GM21717 (cell line): ENCODE measurements around the gene KCNJ15.

Experiments used
- ATAC-seq: cut with Tn5 transposase; IDR thresholded peaks from one replicate; pipeline ENCODE4 v1.9.1; 2021; ENCODE audit warnings: mild to moderate bottlenecking, moderate library complexity; ENCODE audit not compliant: unreplicated experiment

Gene KCNJ15

DNA sequence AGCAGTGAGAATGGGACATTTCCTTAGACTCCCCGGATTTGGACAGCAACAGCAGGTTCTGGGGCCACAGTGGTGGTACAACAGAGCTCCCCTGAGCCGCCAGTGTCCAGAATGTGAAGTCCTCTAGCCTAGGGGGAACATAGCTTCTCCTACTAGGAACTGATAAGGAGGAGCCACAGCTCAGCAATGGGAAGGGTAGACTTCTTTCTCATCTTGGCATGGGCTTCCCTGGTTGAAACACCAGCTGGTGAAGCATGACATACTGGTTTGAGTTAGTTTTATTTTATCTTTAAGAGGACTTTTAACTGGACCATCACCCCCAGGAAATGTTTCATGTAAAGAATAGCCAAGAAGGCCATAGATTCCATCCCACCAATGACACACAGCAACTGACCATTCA, 68.4 kb downstream of the KCNJ15 start:
- no peak for ATAC-seq

DNA sequence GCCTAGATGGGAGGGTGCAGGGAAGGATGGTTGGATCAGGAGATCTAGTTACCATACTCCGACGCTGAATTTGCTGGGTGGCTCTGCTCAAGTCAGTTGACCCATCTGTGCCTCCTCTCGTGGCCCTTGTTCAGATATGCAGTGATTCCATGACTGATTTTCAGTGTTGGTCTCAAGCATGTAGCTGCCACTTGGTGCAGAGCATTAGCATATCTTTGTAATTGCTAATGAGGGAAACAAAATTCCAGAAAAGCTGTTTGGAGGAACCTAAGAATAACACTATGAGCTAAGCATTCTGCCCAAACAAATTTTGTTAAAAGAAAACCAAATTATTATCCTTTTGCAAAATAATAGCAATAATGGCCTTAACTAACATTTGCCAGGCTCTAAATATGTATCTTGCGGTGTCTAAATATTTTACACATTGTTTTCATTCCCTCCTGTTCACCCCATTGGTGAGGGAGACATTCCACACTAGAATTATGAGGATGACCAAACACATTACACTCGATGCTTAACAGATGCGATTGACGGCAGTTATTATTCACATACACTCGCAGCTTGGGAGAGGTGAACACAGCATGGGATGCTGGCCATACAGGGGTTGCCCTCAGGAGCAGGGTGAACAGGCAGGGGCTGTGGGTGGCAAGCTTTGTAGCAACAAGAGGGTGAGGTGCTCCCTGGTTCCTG, 69.1 kb downstream of the KCNJ15 start:
- no peak for ATAC-seq

DNA sequence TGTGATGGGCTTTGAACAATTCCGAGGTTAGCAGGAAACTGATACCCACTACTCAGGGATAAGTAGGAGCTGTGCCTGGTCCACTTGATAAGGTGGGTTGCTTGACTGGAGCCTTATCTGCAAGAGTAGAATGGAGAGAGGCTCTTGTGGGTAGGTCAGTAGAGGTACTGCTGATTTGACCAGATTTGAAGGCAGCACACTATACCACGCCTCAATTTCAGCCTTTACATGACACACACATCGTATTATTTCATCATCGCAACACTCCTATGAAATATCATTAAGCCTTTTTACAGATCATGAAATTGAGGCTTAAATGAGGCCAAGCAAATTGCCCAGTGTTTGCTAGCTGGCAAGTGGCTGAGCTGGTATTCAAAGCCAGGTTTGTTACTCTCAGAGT, 69.6 kb downstream of the KCNJ15 start:
- no peak for ATAC-seq

GRCh38 chr21:38326899-38327298, 70.1 kb downstream of the KCNJ15 start:
- ATAC-seq, result no peak

GRCh38 chr21:38327984-38328383, 71.2 kb downstream of the KCNJ15 start:
- ATAC-seq, result no peak

GRCh38 chr21:38329162-38329561, 72.4 kb downstream of the KCNJ15 start:
- ATAC-seq, result no peak

DNA sequence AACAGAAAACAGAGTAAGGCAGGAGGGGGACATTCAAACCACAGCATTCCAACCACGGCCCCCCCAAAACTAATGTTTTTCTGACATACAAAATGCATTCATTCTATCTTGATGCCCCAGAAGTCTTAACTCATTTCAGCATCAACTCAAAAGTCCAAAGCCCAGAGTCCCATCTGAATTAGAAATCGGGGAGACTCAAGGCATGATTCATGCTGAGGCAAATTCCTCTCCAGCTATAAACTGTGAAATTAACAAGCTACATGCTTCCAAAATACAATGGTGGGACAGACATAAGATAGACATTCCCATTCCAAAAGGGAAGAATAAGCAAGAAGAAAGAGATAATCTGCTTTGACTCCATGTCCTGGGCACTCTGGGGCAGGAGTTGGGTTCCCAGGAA, 73.9 kb downstream of the KCNJ15 start:
- ATAC-seq, result no peak

- no peak for ATAC-seq
Observed at GRCh38 chr21:38333301-38334272, 76.8 kb downstream of the KCNJ15 start.

GRCh38 chr21:38334866-38335265, 78.1 kb downstream of the KCNJ15 start:
- ATAC-seq, result no peak

- no peak for ATAC-seq
Observed at GRCh38 chr21:38337793-38338192, 81.0 kb downstream of the KCNJ15 start.

DNA sequence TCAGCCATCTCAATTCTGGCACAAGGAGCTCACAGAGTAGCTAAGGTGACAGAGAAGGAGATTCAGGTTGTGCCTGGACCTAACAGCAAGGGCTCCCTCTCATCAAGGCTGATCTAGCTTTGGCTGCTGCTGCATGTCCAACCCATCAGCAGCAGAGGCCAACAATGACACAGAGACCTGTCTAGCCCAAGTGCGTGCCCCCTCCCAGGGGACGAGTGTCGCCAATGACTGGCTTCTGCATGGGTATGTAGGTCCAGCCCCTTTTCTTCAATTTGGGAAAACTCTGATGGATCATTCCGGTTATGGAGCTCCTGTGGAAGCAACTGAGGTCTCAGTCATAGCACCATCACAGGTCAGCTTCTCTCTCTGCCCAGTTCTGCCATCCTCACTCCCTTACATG, 83.3 kb downstream of the KCNJ15 start:
- ATAC-seq, result no peak

- ATAC-seq, result no peak
Observed at GRCh38 chr21:38341546-38342012, 84.8 kb downstream of the KCNJ15 start.

DNA sequence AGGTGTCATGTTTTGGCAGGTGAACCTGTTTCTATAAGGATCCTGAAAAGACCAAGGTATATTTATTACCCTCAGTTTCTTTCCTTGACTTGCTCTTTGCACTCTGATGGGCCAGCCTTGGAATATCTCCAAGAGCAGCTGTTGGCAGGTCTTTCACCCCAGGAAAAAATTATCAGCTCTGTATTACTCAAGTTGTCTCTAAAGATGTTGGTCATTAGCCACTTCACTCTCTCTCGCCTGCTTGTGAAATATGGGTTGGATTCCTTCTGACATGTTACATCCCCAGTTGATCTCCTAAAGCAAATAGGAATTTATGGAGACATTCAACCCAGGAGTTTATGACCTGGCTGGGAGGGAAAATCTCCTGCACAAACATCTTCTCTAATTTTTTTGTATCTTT, 85.9 kb downstream of the KCNJ15 start:
- ATAC-seq, result no peak

- ATAC-seq, result no peak
Observed at GRCh38 chr21:38343691-38344090, 86.9 kb downstream of the KCNJ15 start.

DNA sequence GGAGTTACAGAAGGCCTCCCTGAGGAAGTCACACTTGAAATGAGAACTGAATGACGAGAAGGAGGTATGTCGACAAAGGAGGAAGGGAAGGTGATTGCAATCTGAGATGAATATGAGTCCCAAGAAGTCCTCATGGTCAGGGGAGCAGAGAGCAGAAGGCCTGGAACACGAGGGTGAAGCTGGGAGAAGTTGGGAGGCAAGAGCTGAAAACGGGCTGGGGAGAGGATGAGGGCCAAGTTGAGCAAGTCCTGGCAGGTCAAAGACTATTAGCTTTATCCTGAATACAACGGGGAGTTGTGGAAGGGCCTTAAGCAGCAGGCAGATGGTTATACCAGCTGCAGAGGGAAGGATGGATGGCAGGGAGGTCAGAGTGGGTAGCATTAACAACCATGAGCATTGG, 89.5 kb downstream of the KCNJ15 start:
- ATAC-seq, result no peak

- no peak for ATAC-seq
Observed at GRCh38 chr21:38349111-38349746, 92.4 kb downstream of the KCNJ15 start.

DNA sequence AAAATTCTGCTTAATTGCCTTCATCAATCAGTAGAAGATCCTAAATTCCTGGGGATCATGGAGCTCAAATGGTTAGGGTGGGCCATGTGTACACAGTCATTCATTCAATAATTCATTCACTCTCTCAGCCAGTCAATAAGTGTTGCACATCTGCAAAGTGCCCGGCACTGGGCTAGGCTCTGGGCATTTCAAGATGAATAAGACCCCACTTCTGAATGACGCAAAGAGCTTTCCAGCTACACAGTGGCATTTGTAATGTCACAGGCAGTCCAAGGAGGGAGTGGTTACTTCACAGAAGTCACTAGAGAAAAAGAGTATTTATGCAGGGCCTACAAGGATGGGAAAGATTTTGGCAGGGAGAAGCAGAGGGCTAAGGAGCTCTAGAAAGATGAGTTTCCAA, 93.2 kb downstream of the KCNJ15 start:
- ATAC-seq, result no peak

GRCh38 chr21:38350684-38351083, 93.9 kb downstream of the KCNJ15 start:
- no peak for ATAC-seq

DNA sequence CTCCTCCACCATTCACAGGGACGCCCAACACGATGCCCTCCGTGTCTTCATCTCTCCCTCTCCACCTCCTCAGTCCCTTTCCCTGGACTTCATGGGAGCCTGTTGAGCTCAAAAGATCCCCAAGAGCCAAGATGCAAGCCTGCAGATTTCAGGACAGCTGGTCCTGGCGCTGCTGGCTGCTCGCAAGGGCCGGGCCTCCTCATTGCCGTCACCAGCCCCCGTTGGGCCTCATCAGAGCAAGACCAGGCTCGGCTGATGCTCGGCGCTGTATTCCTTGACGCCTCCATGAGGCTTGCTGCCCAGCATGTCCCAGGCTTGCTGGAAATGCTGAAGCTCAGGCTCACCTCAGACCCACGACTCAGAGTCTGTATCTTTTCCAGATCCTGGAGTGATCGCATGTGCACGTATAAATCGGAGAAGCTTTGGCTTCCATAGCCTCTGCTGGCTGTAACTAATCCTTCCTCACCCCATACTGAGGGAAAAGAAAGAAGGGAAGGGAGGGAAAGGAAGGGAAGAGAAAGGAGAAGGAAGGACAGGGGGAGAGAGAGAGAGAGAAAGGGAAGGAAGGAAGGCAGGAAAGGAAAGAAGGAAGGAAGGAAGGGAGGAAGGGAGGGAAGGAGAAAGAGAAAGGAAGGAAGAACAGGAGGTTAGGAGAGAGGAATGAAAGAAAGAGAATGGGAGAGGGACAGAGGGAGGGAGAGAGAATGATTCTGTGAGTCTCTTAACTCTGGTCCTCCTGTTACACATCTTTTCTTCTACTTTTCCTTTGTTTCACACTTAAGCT, 94.6 kb downstream of the KCNJ15 start:
- no peak for ATAC-seq

DNA sequence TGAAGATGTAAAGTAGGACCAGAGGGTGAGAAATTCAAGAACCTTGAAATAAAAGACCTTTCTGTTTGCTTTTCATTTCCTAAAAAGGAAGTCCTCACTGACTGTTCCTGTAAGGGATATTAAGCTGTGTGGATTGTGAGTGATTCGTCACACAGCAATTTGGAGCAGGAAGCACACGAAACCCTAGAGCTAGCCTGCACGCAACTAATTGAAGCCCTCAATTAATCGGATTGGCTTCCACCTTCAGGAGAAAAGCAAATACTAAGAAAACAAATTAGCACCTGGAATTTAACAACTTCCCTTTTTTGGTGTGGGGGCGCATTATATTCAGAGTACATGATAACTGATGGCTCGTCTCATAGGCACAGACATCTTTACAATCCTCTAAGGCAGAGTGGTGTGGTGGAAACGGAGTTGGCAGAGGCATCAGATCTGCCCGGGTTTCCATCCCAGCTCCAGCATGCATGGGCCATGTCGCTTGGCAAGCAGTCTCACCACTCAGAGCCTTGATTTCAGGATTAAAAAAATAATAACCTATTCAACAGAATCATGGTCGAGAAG, 95.2 kb downstream of the KCNJ15 start:
- no peak for ATAC-seq
